NCI-H1092 (cell line): ENCODE data around the gene SRCAP.
"Not testable (repeated sequence)": the region's sequence is repeated elsewhere in the genome, so short reads cannot be mapped to it uniquely, and the experiment has no call there.

Experiments
- DNase-seq: peaks from one replicate; lab custom pipeline; 2025; lab: John Stamatoyannopoulos, UW

Gene SRCAP

DNA sequence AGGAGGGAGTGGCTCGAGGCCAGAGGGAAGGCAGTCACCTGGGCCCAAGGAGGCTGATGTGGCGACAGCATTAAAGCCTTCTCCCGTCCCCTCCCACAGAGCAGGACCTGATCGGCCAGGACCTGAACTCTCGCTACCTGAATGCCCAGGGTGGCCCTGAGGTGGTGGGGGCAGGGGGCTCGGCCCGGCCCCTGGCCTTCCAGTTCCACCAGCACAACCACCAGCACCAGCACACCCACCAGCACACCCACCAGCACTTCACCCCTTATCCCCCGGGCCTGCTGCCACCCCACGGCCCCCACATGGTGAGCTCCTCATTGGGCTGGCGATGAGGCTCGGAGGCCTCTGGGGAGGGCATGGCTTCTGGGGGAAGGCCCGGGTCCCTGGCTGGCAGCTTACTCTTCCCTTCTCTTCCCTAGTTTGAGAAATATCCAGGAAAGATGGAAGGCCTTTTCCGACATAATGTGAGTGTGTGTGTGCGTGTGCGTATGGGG is 34.3 kb upstream of the SRCAP start:
- DNase-seq, result no peak

DNA sequence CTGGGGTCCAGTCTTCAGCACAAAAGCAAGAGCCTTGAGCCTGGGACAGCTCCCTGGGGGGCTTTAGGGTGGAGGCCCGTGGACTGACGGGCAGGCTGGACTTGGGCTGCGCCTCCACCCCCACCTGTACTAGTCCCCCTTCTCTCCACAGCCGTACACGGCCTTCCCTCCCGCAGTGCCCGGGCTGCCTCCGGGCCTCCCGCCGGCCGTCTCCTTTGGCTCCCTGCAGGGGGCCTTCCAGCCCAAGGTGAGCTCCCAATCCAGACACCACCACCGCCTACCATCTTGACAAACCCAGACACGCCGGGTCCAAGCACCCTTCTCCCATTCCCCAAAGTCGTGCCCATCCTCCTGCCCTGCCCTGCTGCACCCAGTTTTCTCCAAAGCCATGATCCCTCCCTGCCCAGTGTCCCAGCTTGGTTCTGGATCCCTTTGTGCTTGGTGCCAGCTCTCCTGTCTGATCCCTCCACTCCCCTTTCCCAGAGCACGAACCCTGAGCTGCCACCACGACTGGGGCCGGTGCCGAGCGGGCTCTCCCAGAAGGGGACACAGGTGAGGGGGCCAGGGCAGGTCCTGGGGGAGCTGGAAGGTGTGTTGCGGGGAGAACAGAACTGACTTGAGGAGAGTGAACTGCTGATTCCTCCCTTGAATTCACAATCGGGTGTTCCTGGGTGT is 33.7 kb upstream of the SRCAP start:
- no peak for DNase-seq

GRCh38 chr16:30665830-30666190 is 33.2 kb upstream of the SRCAP start:
- no peak for DNase-seq

DNA sequence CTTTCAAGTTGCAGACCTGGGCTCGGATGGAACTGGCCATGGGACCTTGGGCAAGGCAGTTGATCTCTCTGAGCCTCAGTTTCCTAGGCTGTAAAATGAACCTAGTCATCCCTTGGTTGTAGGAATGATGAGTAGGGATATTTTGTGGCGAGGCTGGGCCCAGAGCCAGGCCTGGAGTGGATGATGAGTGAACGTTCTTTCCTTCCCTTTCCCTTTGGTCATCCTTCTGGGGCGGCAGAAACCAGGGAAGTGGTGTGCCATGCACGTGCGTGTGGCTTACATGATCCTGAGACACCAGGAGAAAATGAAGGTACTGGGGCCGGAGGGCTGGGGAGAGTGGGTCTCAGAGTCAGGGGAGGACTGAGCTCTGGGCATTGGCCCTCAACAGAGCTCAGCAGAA is 32.3 kb upstream of the SRCAP start:
- DNase-seq, result no peak

DNA sequence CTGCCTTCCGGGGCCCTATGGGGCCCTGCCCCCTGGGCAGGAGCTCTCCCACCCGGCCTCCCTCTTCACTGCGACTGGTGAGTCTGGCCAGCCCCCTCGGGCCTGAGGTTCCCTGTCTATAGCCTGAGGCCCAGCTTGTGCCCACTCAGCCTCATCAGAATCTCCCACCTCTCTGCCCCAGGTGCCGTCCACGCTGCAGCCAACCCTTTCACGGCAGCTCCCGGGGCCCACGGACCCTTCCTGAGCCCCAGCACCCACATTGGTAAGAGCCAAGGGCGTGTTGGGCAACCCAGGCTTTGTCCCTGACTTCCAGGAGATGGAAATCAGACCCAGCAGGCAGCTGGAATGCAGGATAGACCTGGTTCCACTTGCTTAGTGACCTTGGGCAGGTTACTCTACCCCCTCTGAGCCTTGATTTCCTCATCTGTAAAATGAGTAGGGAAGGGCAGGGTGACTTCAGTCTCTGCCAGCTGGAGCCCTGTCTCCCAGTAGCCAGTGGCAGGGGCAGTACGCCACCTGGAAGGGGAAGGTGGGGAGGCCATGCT is 31.5 kb upstream of the SRCAP start:
- no peak for DNase-seq

GRCh38 chr16:30668393-30668792 is 30.6 kb upstream of the SRCAP start:
- DNase-seq, result no peak

- no peak for DNase-seq
These were observed 29.7 kb upstream of the SRCAP start for GRCh38 chr16:30669026-30669902.

- no peak for DNase-seq
These were observed 28.8 kb upstream of the SRCAP start for GRCh38 chr16:30669903-30670824.

GRCh38 chr16:30675143-30675542 is 23.8 kb upstream of the SRCAP start:
- DNase-seq, result no peak

DNA sequence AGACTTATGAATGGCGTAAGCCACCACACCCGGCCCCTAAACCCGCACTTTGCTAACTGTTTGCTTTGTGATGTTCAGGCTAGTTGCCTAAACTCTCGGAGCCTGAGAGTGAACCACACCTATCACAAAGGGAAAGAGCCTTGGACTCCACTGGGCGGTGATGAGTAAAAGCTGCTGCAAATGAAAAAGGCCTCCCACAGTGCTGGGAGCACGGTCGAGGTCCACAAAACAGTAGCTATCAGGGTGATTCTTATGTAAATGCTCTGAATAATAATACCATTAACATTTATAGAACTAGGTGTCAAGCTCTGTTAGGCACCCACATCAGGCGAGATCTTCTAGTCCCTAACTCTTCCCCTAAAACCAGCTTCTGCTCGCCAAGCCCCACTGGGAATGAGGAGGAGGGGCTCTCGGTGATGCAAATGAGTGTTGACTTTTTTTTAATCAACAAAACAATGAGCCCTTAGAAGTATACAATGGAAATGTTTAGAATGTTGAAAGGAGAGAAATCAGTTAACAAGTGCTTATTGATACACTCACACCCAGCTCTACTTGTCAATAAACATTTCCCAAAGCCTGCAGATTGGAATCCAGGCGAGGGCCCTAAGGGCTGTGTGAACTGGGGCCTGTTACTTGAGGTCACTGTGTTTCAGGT is 20.9 kb upstream of the SRCAP start:
- DNase-seq, result no peak

DNA sequence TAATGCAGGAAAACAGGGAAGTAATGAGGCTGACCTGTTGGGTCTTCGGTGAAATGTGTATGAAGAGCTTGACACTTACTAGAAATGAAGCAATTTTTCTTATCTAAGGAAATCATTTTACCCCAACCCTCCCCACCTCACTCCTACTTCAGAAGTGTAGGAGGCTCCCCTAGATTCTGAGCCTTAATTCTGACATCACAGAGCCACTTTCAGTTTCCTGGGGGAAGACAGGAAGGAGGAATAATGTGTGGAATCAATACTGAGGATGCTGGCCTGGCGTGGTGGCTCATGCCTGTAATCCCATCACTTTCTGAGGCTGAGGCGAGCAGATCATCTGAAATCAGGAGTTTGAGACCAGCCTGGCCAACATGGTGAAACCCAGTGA is 20.4 kb upstream of the SRCAP start:
- no peak for DNase-seq

DNA sequence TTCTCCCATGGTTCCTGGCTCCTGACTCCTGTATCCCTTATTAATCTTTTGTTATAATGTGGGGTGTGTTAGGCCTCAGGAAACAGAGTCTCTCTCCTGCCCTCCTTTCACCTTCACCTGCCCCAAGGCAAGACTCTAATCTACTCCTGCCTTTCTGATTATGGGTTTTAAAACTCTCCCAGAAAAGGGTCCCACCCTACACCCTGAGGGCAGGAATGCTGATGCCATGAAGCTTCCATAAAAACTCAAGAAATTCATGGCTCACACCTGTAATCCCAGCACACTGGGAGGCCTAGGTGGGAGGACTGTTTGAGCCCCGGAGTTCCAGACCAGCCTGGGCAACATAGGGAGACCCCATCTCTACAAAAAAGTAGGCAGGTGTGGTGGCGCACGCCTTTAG is 18.6 kb upstream of the SRCAP start:
- no peak for DNase-seq

GRCh38 chr16:30688701-30689100 is 10.3 kb upstream of the SRCAP start:
- DNase-seq, result no peak

DNA sequence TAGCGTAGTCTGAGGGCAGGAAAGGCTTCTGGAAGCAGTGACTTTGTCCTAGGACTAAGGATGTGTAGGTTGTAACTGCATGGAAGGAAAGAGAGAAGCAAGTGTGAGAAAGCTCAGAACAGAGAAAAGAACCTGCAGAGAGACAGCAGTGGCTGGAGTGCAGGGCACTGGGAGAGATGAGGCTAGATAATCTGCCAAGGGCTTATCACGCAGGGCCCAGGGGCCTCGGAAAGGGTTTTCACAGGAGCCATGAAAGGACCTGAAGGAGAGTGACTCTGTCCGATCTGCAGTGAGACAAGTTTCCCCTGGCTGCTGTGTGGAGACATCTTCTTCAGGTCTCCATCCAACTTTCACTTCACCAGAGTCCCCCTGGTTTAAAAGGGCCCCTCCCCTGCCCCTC is 7.1 kb upstream of the SRCAP start:
- DNase-seq, result no peak

GRCh38 chr16:30692396-30693064 is 6.4 kb upstream of the SRCAP start:
- no peak for DNase-seq

DNA sequence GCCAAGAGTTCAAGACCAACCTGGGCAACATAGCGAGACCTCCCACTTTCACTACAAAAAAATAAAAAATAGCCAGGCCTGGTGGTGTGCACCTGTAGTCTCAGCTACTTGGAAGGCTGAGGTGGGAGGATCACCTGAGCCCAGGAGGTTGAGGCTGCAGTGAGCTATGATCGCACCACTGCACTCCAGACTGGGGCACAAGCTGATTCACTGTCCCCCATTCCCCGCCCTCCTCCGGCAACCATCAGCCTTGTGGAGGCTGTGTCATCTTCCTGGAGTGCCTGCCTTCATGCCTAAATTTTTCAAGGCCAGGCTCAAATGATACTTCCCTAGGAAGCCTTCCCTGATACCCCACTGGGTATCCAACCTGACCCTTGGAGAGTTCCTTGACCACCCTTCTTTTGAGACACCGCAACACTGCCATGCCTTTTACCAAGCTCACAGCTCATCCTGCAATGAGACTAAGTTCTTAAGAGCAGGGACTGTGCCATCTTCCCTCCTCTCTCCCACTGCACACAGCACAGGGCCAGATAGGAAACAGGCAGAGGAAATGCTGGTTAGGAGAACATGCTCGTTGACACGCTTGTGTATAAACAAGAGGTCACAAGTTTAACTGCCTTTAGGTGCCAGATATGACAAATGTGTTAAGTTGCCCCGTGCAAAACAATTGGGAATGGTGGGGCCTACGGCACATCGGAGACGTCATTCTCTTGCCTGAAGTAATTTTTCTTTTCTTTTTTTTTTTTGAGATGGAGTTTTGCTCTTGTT is 3.9 kb upstream of the SRCAP start:
- DNase-seq, result no peak

- DNase-seq, result not testable (repeated sequence)
These were observed 2.3 kb upstream of the SRCAP start for GRCh38 chr16:30696646-30697045.

GRCh38 chr16:30697264-30698138 is 1.5 kb upstream of the SRCAP start:
- peak; percentile 97 for DNase-seq

GRCh38 chr16:30698139-30698815 is 694 bp upstream of the SRCAP start:
- peak; percentile 90 for DNase-seq
